Caco-2 (cell line): ENCODE results near the gene GALNT15. TPM values are rescaled to one million over a fixed set of nuclear protein-coding genes. Genes with fewer than 3 reads are reported as not detected.
A peak's percentile ranks its signal among the peaks of the same experiment; 100 is the strongest.

ENCODE experiments used
- Bru-seq: library from RNA; stranded (reverse); fragments of 400-500 nt; gene quantifications from one replicate; lab custom pipeline; 2021; lab: Mats Ljungman, UMichigan
- BruChase-seq, 2 experiments: library from RNA; stranded (reverse); fragments of 400-500 nt; gene quantifications; one replicate each; lab custom pipeline; 2021; lab: Mats Ljungman, UMichigan
- BruUV-seq: library from RNA; stranded (reverse); fragments of 400-500 nt; replicated peaks from 2 replicates; lab custom pipeline; 2021; lab: Mats Ljungman, UMichigan
- CTCF ChIA-PET: fragments of 300-600 bp; sonication (Branson Sonifier 250); formaldehyde crosslinking; loops from one replicate; lab custom pipeline; 2022; ENCODE audit warnings: antibody characterized with exemption; lab: Charles Lee
- POLR2A ChIA-PET: fragments of 300-600 bp; sonication (Branson Sonifier 250); formaldehyde crosslinking; loops from one replicate; lab custom pipeline; 2022; ENCODE audit warnings: antibody characterized with exemption; lab: Charles Lee
- DNase-seq, 2 experiments: peaks; one replicate each; pipeline versions ENCODE4 v3.0.0 to v3.0.0-alpha.2; 2020 to 2022
- H3K27me3 ChIP-seq: replicated peaks from 2 replicates; pipeline ENCODE4 v1.6.0; 2011; ENCODE audit warnings: low read length; ENCODE audit not compliant: control insufficient read depth, insufficient read depth
- H3K36me3 ChIP-seq: 2 replicates; pipeline ENCODE4 v1.5.1; 2011; ENCODE audit warnings: low read length; ENCODE audit not compliant: control insufficient read depth, insufficient read depth
- H3K4me1 ChIP-seq: fragments of 250-450 bp; sonication (Bioruptor Pico); 2 replicates; pipeline ENCODE4 v1.5.1; 2020; ENCODE audit warnings: mild to moderate bottlenecking
- H3K4me3 ChIP-seq: 2 replicates; pipeline ENCODE4 v1.5.1; 2011; ENCODE audit warnings: low read depth, mild to moderate bottlenecking, control low read depth, low read length
- H3K9me3 ChIP-seq: fragments of 250-450 bp; sonication (Bioruptor Pico); 2 replicates; pipeline ENCODE4 v1.5.1; 2020; ENCODE audit warnings: mild to moderate bottlenecking, moderate library complexity
- H3K27ac Mint-ChIP-seq: one replicate; pipeline ENCODE4 v1.8.0; 2022; ENCODE audit warnings: mixed read lengths; ENCODE audit not compliant: unreplicated experiment
- H3K27me3 Mint-ChIP-seq: one replicate; pipeline ENCODE4 v1.8.0; 2022; ENCODE audit warnings: mixed read lengths; ENCODE audit not compliant: insufficient read depth, unreplicated experiment
- H3K36me3 Mint-ChIP-seq: one replicate; pipeline ENCODE4 v1.8.0; 2022; ENCODE audit warnings: mild to moderate bottlenecking, mixed read lengths; ENCODE audit not compliant: insufficient read depth, unreplicated experiment
- H3K4me1 Mint-ChIP-seq: one replicate; pipeline ENCODE4 v1.8.0; 2022; ENCODE audit warnings: low read depth, mixed read lengths; ENCODE audit not compliant: unreplicated experiment
- H3K4me3 Mint-ChIP-seq: one replicate; pipeline ENCODE4 v1.8.0; 2022; ENCODE audit warnings: mild to moderate bottlenecking, moderate library complexity, mixed read lengths; ENCODE audit not compliant: unreplicated experiment
- H3K9me3 Mint-ChIP-seq: one replicate; pipeline ENCODE4 v1.8.0; 2022; ENCODE audit warnings: mixed read lengths; ENCODE audit not compliant: unreplicated experiment
- CTCF ChIP-seq, 2 experiments: fragments of 200-600 bp in 1 of 2; IDR thresholded peaks; 1 replicate in 1 of 2; 2 replicates in 1 of 2; pipeline versions ENCODE4 v1.5.1 to v1.8.0; 2011 to 2022; ENCODE audit warnings: antibody characterized with exemption in 1 of 2, control low read depth in 1 of 2, inconsistent platforms in 1 of 2, low read depth in 1 of 2, low read length in 1 of 2, mild to moderate bottlenecking in 1 of 2, moderate library complexity in 1 of 2; ENCODE audit not compliant: insufficient read depth in 1 of 2, severe bottlenecking in 1 of 2, unreplicated experiment in 1 of 2
- intact Hi-C: fragments of 100-400 bp; cut with micrococcal nuclease; formaldehyde crosslinking; loops from one replicate; pipeline ENCODE4 v1.10.0; 2022; ENCODE audit not compliant: unreplicated experiment
- long read RNA-seq: library from polyadenylated mRNA; stranded (forward); transcript quantifications from one replicate; pipeline ENCODE4 v2.0.0, GENCODE V29; 2022
- total RNA-seq: library from RNA; stranded (reverse); gene quantifications from 2 replicates; pipeline ENCODE4 v1.2.3, GENCODE V29; 2022

The GALNT15 gene
- total RNA-seq (not detected in 2 replicates), Bru-seq, nascent RNA (percentile 4 among the genes with signal in this experiment), BruChase-seq, experiment 1, labeled RNA remaining after a 2-hour chase (percentile 6 among the genes with signal in this experiment), BruChase-seq, experiment 2, labeled RNA remaining after a 6-hour chase (percentile 4 among the genes with signal in this experiment)
- long read RNA-seq, result 0 reads

- Mint-ChIP-seq H3K9me3 (no peaks in the 10 kb centered on the region), H3K4me1 (peaks cover 6% of the 10 kb centered on the region), H3K27ac (no peak within 1 kb of the TSS), H3K36me3 (no peaks in the 10 kb centered on the region), H3K27me3 (peaks cover 3% of the 10 kb centered on the region), H3K4me3 (no peak within 1 kb of the TSS)
- POLR2A ChIA-PET, result no interaction called here
- no peaks in the 10 kb centered on the region; the same call in 1 of the 2 replicates for H3K27me3 ChIP-seq
- no peak within 1 kb of the TSS for H3K4me3 ChIP-seq
- no peak for TF ChIP-seq CTCF (IDR thresholded peaks at IDR 0.05; ENCODE audit: insufficient read depth in 1 of 2, low read depth in 1 of 2, low read length in 1 of 2, severe bottlenecking in 1 of 2, unreplicated experiment in 1 of 2)
- no peak for DNase-seq
- intact Hi-C loops, result no loop called here
- no TSS peak for BruUV-seq
- CTCF ChIA-PET, result interaction anchor here (1.7 kb wide), 1 partner anchor 125 kb away, joined by 6 read pairs; no protein-coding TSS in a partner anchor
- H3K36me3 ChIP-seq, result no peaks in the 10 kb centered on the region
- H3K4me1 ChIP-seq, result no peaks in the 10 kb centered on the region
- H3K9me3 ChIP-seq, result no peaks in the 10 kb centered on the region
These were observed at the start of gene GALNT15 for GRCh38 chr3:16174389-16174788. Gene GALNT15 (plus strand): TSS chr3:16174680. CDS start chr3:16175152, 472 bp downstream.

GRCh38 chr3:16126634-16127033 lies 47.8 kb upstream of the GALNT15 start:
- BruUV-seq, result no TSS peak
- DNase-seq, result no peak
- Mint-ChIP-seq H3K36me3 (no peaks in the 10 kb centered on the region), H3K27me3 (no peaks in the 10 kb centered on the region), H3K4me1 (no peaks in the 10 kb centered on the region), H3K4me3 (no peak overlapping the region), H3K27ac (no peak overlapping the region), H3K9me3 (no peaks in the 10 kb centered on the region)
- POLR2A ChIA-PET, result no interaction called here
- intact Hi-C loops, result no loop called here
- H3K36me3 ChIP-seq, result no peaks in the 10 kb centered on the region
- no peaks in the 10 kb centered on the region for H3K27me3 ChIP-seq
- no peaks in the 10 kb centered on the region for H3K4me1 ChIP-seq
- H3K4me3 ChIP-seq, result no peak overlapping the region
- CTCF ChIA-PET, result no interaction called here
- no peak for TF ChIP-seq CTCF (IDR thresholded peaks at IDR 0.05; ENCODE audit: insufficient read depth in 1 of 2, low read depth in 1 of 2, low read length in 1 of 2, severe bottlenecking in 1 of 2, unreplicated experiment in 1 of 2)
- H3K9me3 ChIP-seq, result no peaks in the 10 kb centered on the region

- H3K4me1 ChIP-seq, result no peaks in the 10 kb centered on the region
- BruUV-seq, result no TSS peak
- no peaks in the 10 kb centered on the region for H3K9me3 Mint-ChIP-seq
These were observed 47.2 kb upstream of the GALNT15 start for GRCh38 chr3:16127249-16127648.

More at GRCh38 chr3:16127249-16127648, 47.2 kb upstream of the GALNT15 start:
- DNase-seq, result no peak
- H3K4me3 Mint-ChIP-seq, result no peak overlapping the region
- H3K27me3 Mint-ChIP-seq, result no peaks in the 10 kb centered on the region
- intact Hi-C loops, result no loop called here
- Histone ChIP-seq H3K36me3 (no peaks in the 10 kb centered on the region), H3K9me3 (no peaks in the 10 kb centered on the region), H3K4me3 (no peak overlapping the region), H3K27me3 (no peaks in the 10 kb centered on the region)
- POLR2A ChIA-PET, result no interaction called here
- no peak for TF ChIP-seq CTCF (IDR thresholded peaks at IDR 0.05; ENCODE audit: insufficient read depth in 1 of 2, low read depth in 1 of 2, low read length in 1 of 2, severe bottlenecking in 1 of 2, unreplicated experiment in 1 of 2)
- no peaks in the 10 kb centered on the region for H3K36me3 Mint-ChIP-seq
- no peaks in the 10 kb centered on the region for H3K4me1 Mint-ChIP-seq
- CTCF ChIA-PET, result no interaction called here
- H3K27ac Mint-ChIP-seq, result no peak overlapping the region
